Esophagus muscularis mucosa (tissue), 3 donors: ENCODE data around the gene ASXL1.
"Not testable (repeated sequence)": the region's sequence is repeated elsewhere in the genome, so short reads cannot be mapped to it uniquely, and the experiment has no call there.

Source experiments
- POLR2A ChIP-seq: fragments of 450-650 bp; IDR thresholded peaks from one replicate; pipeline ENCODE4 v1.6.1; 2017; ENCODE audit warnings: antibody characterized with exemption, moderate library complexity, mild to moderate bottlenecking, low read depth
- POLR2AphosphoS5 ChIP-seq, 2 donors: sonication (generic); formaldehyde crosslinking; IDR thresholded peaks; one replicate each; pipeline ENCODE4 v1.6.1; 2017; ENCODE audit warnings: antibody characterized with exemption in 2 of 2
- TF ChIP-seq, protein P1 (sequence below), 3 experiments: fragments of 200-600 bp in 2 of 3; fragments of 450-650 bp in 1 of 3; sonication (generic) in 2 of 3; IDR thresholded peaks; one replicate each; pipeline ENCODE4 v1.5.1; 2017 to 2019; ENCODE audit warnings: antibody characterized with exemption in 3 of 3, mild to moderate bottlenecking in 2 of 3, moderate library complexity in 1 of 3

GRCh38 chr20:32380037-32380436 lies 21.9 kb downstream of the ASXL1 start:
- TF ChIP-seq, protein P1, sequence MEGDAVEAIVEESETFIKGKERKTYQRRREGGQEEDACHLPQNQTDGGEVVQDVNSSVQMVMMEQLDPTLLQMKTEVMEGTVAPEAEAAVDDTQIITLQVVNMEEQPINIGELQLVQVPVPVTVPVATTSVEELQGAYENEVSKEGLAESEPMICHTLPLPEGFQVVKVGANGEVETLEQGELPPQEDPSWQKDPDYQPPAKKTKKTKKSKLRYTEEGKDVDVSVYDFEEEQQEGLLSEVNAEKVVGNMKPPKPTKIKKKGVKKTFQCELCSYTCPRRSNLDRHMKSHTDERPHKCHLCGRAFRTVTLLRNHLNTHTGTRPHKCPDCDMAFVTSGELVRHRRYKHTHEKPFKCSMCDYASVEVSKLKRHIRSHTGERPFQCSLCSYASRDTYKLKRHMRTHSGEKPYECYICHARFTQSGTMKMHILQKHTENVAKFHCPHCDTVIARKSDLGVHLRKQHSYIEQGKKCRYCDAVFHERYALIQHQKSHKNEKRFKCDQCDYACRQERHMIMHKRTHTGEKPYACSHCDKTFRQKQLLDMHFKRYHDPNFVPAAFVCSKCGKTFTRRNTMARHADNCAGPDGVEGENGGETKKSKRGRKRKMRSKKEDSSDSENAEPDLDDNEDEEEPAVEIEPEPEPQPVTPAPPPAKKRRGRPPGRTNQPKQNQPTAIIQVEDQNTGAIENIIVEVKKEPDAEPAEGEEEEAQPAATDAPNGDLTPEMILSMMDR (IDR thresholded peaks at IDR 0.05), result not testable (repeated sequence)
- not testable (repeated sequence) for TF ChIP-seq POLR2AphosphoS5 (IDR thresholded peaks at IDR 0.05); POLR2A
